SK-N-SH (cell line): ENCODE results near the gene ARL11. TPM values are rescaled to one million over a fixed set of nuclear protein-coding genes. Genes with fewer than 3 reads are reported as not detected.
A peak's percentile ranks its signal among the peaks of the same experiment; 100 is the strongest.

ENCODE experiments used
- CTCF ChIA-PET: fragments of 300-600, 350-600 bp; formaldehyde crosslinking; extraction: SDS; loops from one replicate; lab custom pipeline; 2021; lab: Yijun Ruan, JAX
- POLR2A ChIA-PET: fragments of 350-600 bp; sonication (Branson Sonifier 250); formaldehyde crosslinking; extraction: SDS; loops from one replicate; lab custom pipeline; 2020; ENCODE audit warnings: antibody characterized with exemption, inconsistent platforms; lab: Yijun Ruan, JAX
- DNase-seq: peaks from one replicate; pipeline ENCODE4 v3.0.0; 2012
- H2AFZ ChIP-seq: fragments of 200-600 bp; sonication (generic); 2 replicates; pipeline ENCODE4 v1.8.1; 2016; ENCODE audit warnings: antibody characterized with exemption, mild to moderate bottlenecking, low read depth
- H3F3A ChIP-seq: fragments of 200-600 bp; sonication (generic); replicated peaks from 2 replicates; pipeline ENCODE3; 2016; ENCODE audit warnings: antibody characterized with exemption, mild to moderate bottlenecking; ENCODE audit not compliant: insufficient read depth
- H3K27ac ChIP-seq, 2 experiments: fragments of 200-500 bp in 1 of 2; fragments of 200-600 bp in 1 of 2; sonication (Bioruptor generic) in 1 of 2; sonication (generic), shearing (Covaris generic) in 1 of 2; 2 replicates each; pipeline versions ENCODE4 v1.5.1 to v1.6.1; 2014 to 2016; ENCODE audit warnings: low read depth in 2 of 2, inconsistent platforms in 1 of 2, low read length in 1 of 2, mild to moderate bottlenecking in 1 of 2, mixed read lengths in 1 of 2
- H3K27me3 ChIP-seq: fragments of 200-600 bp; sonication (generic), shearing (Covaris generic); 2 replicates; pipeline ENCODE4 v1.6.1; 2016; ENCODE audit warnings: mixed run types; ENCODE audit not compliant: insufficient read depth
- H3K36me3 ChIP-seq, 2 experiments: fragments of 200-500 bp in 1 of 2; fragments of 200-600 bp in 1 of 2; sonication (Bioruptor generic) in 1 of 2; sonication (generic) in 1 of 2; replicated peaks in 1 of 2; 2 replicates each; pipeline versions ENCODE3 to v1.5.1; 2014 to 2016; ENCODE audit warnings: low read length in 1 of 2, mild to moderate bottlenecking in 1 of 2; ENCODE audit not compliant: insufficient read depth in 2 of 2, control insufficient read depth in 1 of 2
- H3K4me1 ChIP-seq, 2 experiments: fragments of 200-500 bp in 1 of 2; fragments of 200-600 bp in 1 of 2; sonication (Bioruptor generic) in 1 of 2; sonication (generic), shearing (Covaris generic) in 1 of 2; 2 replicates each; pipeline versions ENCODE4 v1.5.1 to v1.6.1; 2014 to 2016; ENCODE audit warnings: low read depth in 1 of 2, low read length in 1 of 2, mixed run types in 1 of 2; ENCODE audit not compliant: insufficient read depth in 2 of 2, control insufficient read depth in 1 of 2
- H3K4me2 ChIP-seq: fragments of 200-600 bp; sonication (generic), shearing (Covaris generic); 2 replicates; pipeline ENCODE4 v1.6.1; 2017; ENCODE audit warnings: mixed run types
- H3K4me3 ChIP-seq, 2 experiments: fragments of 200-500 bp in 1 of 2; fragments of 200-600 bp in 1 of 2; sonication (Bioruptor generic) in 1 of 2; sonication (generic), shearing (Covaris generic) in 1 of 2; 2 replicates each; pipeline versions ENCODE4 v1.5.1 to v1.8.1; 2014 to 2016; ENCODE audit warnings: low read depth in 2 of 2, inconsistent platforms in 1 of 2, low read length in 1 of 2, mild to moderate bottlenecking in 1 of 2, mixed read lengths in 1 of 2, moderate library complexity in 1 of 2
- H3K79me2 ChIP-seq: fragments of 200-600 bp; sonication (generic); 2 replicates; pipeline ENCODE4 v1.8.1; 2017; ENCODE audit warnings: mild to moderate bottlenecking; ENCODE audit not compliant: insufficient read depth
- H3K9ac ChIP-seq: fragments of 200-600 bp; sonication (generic); 2 replicates; pipeline ENCODE4 v1.6.1; 2017; ENCODE audit warnings: mixed run types
- H3K9me2 ChIP-seq: fragments of 200-600 bp; sonication (generic); 2 replicates; pipeline ENCODE4 v1.6.1; 2017; ENCODE audit warnings: mixed run types
- H3K9me3 ChIP-seq: fragments of 200-600 bp; sonication (generic); 2 replicates; pipeline ENCODE4 v1.6.1; 2017; ENCODE audit warnings: mixed run types, mild to moderate bottlenecking, moderate library complexity
- H4K20me1 ChIP-seq: fragments of 200-600 bp; sonication (generic); 2 replicates; pipeline ENCODE4 v1.6.1; 2017; ENCODE audit warnings: mild to moderate bottlenecking, mixed run types; ENCODE audit not compliant: insufficient read depth
- ELF1 ChIP-seq: IDR thresholded peaks from 2 replicates; pipeline ENCODE4 v1.4.0; 2012
- EP300 ChIP-seq, 2 experiments: IDR thresholded peaks; 2 replicates each; pipeline versions ENCODE4 v1.4.0 to v1.6.1; 2012; ENCODE audit warnings: borderline replicate concordance in 1 of 2, low read depth in 1 of 2, low read length in 1 of 2
- FOSL2 ChIP-seq: IDR thresholded peaks from 2 replicates; pipeline ENCODE4 v1.4.0; 2012; ENCODE audit warnings: low read depth, mild to moderate bottlenecking, moderate library complexity, borderline replicate concordance
- GABPA ChIP-seq: IDR thresholded peaks from 2 replicates; pipeline ENCODE4 v1.4.0; 2012; ENCODE audit warnings: low read depth, mild to moderate bottlenecking
- GATA2 ChIP-seq: sonication (generic); formaldehyde crosslinking; IDR thresholded peaks from 2 replicates; pipeline ENCODE4 v1.5.0; 2020; ENCODE audit warnings: mild to moderate bottlenecking, missing genetic modification reagents
- JUND ChIP-seq: IDR thresholded peaks from 2 replicates; pipeline ENCODE4 v1.4.0; 2012
- MEF2A ChIP-seq: IDR thresholded peaks from 2 replicates; pipeline ENCODE4 v1.4.0; 2012; ENCODE audit warnings: low read depth, borderline replicate concordance
- MXI1 ChIP-seq: IDR thresholded peaks from 2 replicates; pipeline ENCODE4 v1.6.1; 2012; ENCODE audit warnings: mild to moderate bottlenecking, low read depth, low read length, improper control_type of control experiment
- NFIC ChIP-seq: IDR thresholded peaks from 2 replicates; pipeline ENCODE4 v1.4.0; 2012; ENCODE audit warnings: borderline replicate concordance
- PBX3 ChIP-seq: IDR thresholded peaks from 2 replicates; pipeline ENCODE4; 2012
- POLR2AphosphoS5 ChIP-seq: IDR thresholded peaks from 2 replicates; pipeline ENCODE4 v1.6.1; 2012; ENCODE audit warnings: low read depth, low read length
- RFX5 ChIP-seq: IDR thresholded peaks from 2 replicates; pipeline ENCODE4 v1.6.1; 2012; ENCODE audit warnings: mild to moderate bottlenecking, improper control_type of control experiment, low read length
- SIN3A ChIP-seq: IDR thresholded peaks from 2 replicates; pipeline ENCODE4 v1.6.1; 2012; ENCODE audit warnings: low read depth, mild to moderate bottlenecking, low read length, moderate library complexity, borderline replicate concordance
- TCF12 ChIP-seq: IDR thresholded peaks from 2 replicates; pipeline ENCODE4 v1.4.0; 2012
- TEAD4 ChIP-seq: IDR thresholded peaks from 2 replicates; pipeline ENCODE4 v1.4.0; 2012; ENCODE audit warnings: mild to moderate bottlenecking, borderline replicate concordance; ENCODE audit not compliant: insufficient read depth
- USF2 ChIP-seq: fragments of 150-350 bp; IDR thresholded peaks from 2 replicates; pipeline ENCODE4 v1.6.1; 2017; ENCODE audit warnings: antibody characterized with exemption, low read length, low read depth, borderline replicate concordance
- YY1 ChIP-seq: IDR thresholded peaks from 2 replicates; pipeline ENCODE4 v1.4.0; 2012; ENCODE audit warnings: low read depth, mild to moderate bottlenecking
- WGBS: methylation state at CpG from one replicate; pipeline ENCODE4 v1.1.6; 2017; ENCODE audit warnings: low lambda C conversion rate; 5-methylcytosine and 5-hydroxymethylcytosine counted together
- polyA plus RNA-seq, 3 experiments: library from polyadenylated mRNA; depleted of rRNA; stranded (reverse); fragments of >200 nt; gene quantifications; 2 replicates each; pipeline ENCODE4 v1.2.3, GENCODE V29; 2012
- TF ChIP-seq, protein P1 (sequence below): IDR thresholded peaks from 2 replicates; pipeline ENCODE4 v1.4.0; 2012; ENCODE audit warnings: low read depth, borderline replicate concordance

The ARL11 gene
- polyA plus RNA-seq, 1 of the 3 experiments (the other 2 are of a cell fraction) = not detected

DNA sequence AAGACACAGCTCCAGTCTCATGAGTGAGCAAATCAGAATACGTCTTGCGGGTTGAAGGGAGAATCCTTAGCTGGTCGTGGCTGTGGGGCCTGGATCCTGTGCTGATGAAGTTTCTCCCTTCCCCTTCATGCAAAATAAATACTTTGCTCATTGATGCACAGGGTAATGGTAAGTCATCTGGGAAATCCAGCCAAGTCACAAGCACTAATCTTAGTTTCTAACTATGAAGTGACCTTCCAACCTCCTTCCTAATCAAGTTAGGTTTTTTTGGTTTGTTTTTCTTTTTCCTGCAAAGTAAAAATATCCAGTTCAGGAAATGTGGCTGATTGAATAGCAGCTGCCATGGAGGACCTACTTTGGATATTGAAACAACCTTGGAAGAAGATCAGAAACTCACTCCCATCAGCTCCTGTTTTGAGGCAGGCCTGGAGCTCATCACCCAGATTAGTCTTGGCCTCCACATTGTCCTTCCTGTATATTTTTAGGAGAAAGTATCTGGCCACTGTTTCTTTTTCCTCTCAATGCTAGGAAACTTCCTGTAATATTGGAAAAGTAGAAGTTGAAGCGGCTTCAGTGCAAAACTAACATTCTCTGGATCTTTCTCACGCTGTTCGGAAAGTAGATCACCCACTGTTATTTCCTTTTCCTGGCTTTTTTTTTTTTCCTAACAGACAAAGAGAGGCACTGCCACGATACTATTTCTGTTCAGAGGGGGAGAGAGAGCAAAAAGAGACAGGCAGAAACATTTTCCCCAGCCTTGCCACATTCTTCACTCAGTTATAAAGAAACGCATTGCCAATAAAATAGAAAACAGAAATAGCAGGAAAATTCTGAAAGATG, 12.3 kb upstream of the ARL11 start:
- ChIA-PET POLR2A (no interaction called here), CTCF (interaction anchor here (1.2 to 3.3 kb wide), 2 partner anchors 9 to 517 kb away, joined by 3 to 23 read pairs; no protein-coding TSS in a partner anchor)
- Histone ChIP-seq H3K4me1 (no peaks in the 10 kb centered on the region; a peak in 1 of 4 replicates), H3K9me3 (no peaks in the 10 kb centered on the region), H3F3A (no peaks in the 10 kb centered on the region), H3K27me3 (no peaks in the 10 kb centered on the region), H3K9me2 (no peaks in the 10 kb centered on the region), H2AFZ (peak overlapping the region; percentile 71), H3K4me2 (no peak overlapping the region), H3K9ac (no peak overlapping the region), H3K4me3 (no peak overlapping the region), H3K79me2 (no peaks in the 10 kb centered on the region), H4K20me1 (no peaks in the 10 kb centered on the region), H3K27ac (peak overlapping the region in 1 of 2 experiments; percentile 22; a peak in 2 of 4 replicates), H3K36me3 (no peaks in the 10 kb centered on the region)
- TF ChIP-seq MEF2A = no peak
- TF ChIP-seq RFX5 = no peak
- TF ChIP-seq TCF12 = no peak
- no peak for TF ChIP-seq SIN3A
- TF ChIP-seq TEAD4 = no peak
- TF ChIP-seq JUND = no peak
- TF ChIP-seq YY1 = no peak
- no peak for TF ChIP-seq GATA2
- TF ChIP-seq POLR2AphosphoS5 = no peak
- TF ChIP-seq, protein P1, sequence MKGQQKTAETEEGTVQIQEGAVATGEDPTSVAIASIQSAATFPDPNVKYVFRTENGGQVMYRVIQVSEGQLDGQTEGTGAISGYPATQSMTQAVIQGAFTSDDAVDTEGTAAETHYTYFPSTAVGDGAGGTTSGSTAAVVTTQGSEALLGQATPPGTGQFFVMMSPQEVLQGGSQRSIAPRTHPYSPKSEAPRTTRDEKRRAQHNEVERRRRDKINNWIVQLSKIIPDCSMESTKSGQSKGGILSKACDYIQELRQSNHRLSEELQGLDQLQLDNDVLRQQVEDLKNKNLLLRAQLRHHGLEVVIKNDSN = no peak
- no peak for TF ChIP-seq FOSL2
- TF ChIP-seq EP300 (IDR thresholded peaks at IDR 0.05; ENCODE audit: borderline replicate concordance in 1 of 2, low read depth in 1 of 2, low read length in 1 of 2) = no peak
- TF ChIP-seq PBX3 = no peak
- no peak for TF ChIP-seq ELF1
- no peak for TF ChIP-seq NFIC
- no peak for TF ChIP-seq GABPA
- no peak for TF ChIP-seq USF2
- TF ChIP-seq MXI1 = no peak
- DNase-seq = no peak
- WGBS = 71% methylated on average over 8 of the region's 8 CpGs
